Measurements from ENCODE around the gene PTPRG.

PTPRG gene

GRCh38 chr3:61613666-61614065 is 52.3 kb downstream of the PTPRG start:
- no peaks in the 10 kb centered on the region for H3K4me1 ChIP-seq (ENCODE audit: control insufficient read depth, insufficient read depth, low read length)
- H3K4me3 ChIP-seq (ENCODE audit: low read length), result no peak overlapping the region
- no peaks in the 10 kb centered on the region for H3K36me3 ChIP-seq (ENCODE audit: control insufficient read depth, insufficient read depth, low read length)
- H3K9me3 ChIP-seq (ENCODE audit: control insufficient read depth, low read length), result no peaks in the 10 kb centered on the region
- no peak overlapping the region for H3K9ac ChIP-seq (ENCODE audit: low read length)
- H3K27me3 ChIP-seq (ENCODE audit: control insufficient read depth, insufficient read depth, low read length), result no peaks in the 10 kb centered on the region

DNA sequence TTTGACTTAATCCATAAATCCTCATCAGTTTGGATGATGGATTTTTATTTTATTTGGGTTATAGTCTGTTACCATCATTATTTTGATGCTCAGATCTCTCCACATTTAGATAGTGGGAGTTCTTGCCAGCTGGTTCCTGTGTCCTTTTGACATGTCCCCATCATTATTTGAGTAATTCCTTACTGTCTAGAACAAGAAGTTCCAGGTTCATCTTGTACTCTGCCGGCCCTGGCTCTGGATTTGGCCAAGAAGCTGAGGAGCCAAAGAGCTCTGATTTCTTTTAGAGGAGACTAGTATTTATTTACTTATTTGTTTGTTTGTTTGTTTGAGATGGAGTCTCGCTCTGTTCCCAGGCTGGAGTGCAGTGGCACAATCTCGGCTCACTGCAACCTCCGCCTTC is 54.3 kb downstream of the PTPRG start:
- Histone ChIP-seq H3K4me3 (ENCODE audit: low read length) (no peak overlapping the region), H3K4me1 (ENCODE audit: control insufficient read depth, insufficient read depth, low read length) (no peaks in the 10 kb centered on the region), H3K9ac (ENCODE audit: low read length) (no peak overlapping the region), H3K36me3 (ENCODE audit: control insufficient read depth, insufficient read depth, low read length) (no peaks in the 10 kb centered on the region), H3K27me3 (ENCODE audit: control insufficient read depth, insufficient read depth, low read length) (no peaks in the 10 kb centered on the region), H3K9me3 (ENCODE audit: control insufficient read depth, low read length) (no peaks in the 10 kb centered on the region)

GRCh38 chr3:61616586-61616985 is 55.2 kb downstream of the PTPRG start:
- Histone ChIP-seq H3K27me3 (ENCODE audit: control insufficient read depth, insufficient read depth, low read length) (no peaks in the 10 kb centered on the region), H3K9me3 (ENCODE audit: control insufficient read depth, low read length) (no peaks in the 10 kb centered on the region), H3K9ac (ENCODE audit: low read length) (no peak overlapping the region), H3K4me1 (ENCODE audit: control insufficient read depth, insufficient read depth, low read length) (no peaks in the 10 kb centered on the region), H3K36me3 (ENCODE audit: control insufficient read depth, insufficient read depth, low read length) (no peaks in the 10 kb centered on the region), H3K4me3 (ENCODE audit: low read length) (no peak overlapping the region)

GRCh38 chr3:61617041-61617440 is 55.7 kb downstream of the PTPRG start:
- Histone ChIP-seq H3K36me3 (ENCODE audit: control insufficient read depth, insufficient read depth, low read length) (no peaks in the 10 kb centered on the region), H3K9ac (ENCODE audit: low read length) (no peak overlapping the region), H3K4me3 (ENCODE audit: low read length) (no peak overlapping the region), H3K27me3 (ENCODE audit: control insufficient read depth, insufficient read depth, low read length) (no peaks in the 10 kb centered on the region), H3K4me1 (ENCODE audit: control insufficient read depth, insufficient read depth, low read length) (no peaks in the 10 kb centered on the region), H3K9me3 (ENCODE audit: control insufficient read depth, low read length) (no peaks in the 10 kb centered on the region)

DNA sequence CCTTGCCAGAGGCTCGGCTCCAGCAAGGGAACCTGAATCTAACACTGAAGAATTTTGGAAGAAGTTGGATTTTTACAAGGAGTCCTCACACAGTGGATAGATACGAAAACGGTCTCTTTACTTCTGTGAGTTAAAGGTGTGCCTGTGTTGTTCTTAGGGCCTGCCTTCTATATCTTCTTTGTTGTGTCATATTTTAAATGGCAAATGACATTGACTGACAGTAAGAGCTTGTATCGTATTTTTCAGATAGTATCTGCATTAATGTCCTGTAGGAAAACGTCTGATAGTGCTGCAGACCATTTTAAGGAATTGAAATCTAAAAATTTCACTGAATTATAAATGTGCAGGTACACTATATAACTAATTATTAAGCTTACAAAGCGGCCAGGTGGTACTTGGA is 56.3 kb downstream of the PTPRG start:
- H3K4me3 ChIP-seq (ENCODE audit: low read length), result no peak overlapping the region
- no peaks in the 10 kb centered on the region for H3K9me3 ChIP-seq (ENCODE audit: control insufficient read depth, low read length)
- H3K9ac ChIP-seq (ENCODE audit: low read length), result no peak overlapping the region
- H3K36me3 ChIP-seq (ENCODE audit: control insufficient read depth, insufficient read depth, low read length), result no peaks in the 10 kb centered on the region
- H3K4me1 ChIP-seq (ENCODE audit: control insufficient read depth, insufficient read depth, low read length), result no peaks in the 10 kb centered on the region
- H3K27me3 ChIP-seq (ENCODE audit: control insufficient read depth, insufficient read depth, low read length), result no peaks in the 10 kb centered on the region

- H3K36me3 ChIP-seq (ENCODE audit: control insufficient read depth, insufficient read depth, low read length), result no peaks in the 10 kb centered on the region
- no peaks in the 10 kb centered on the region for H3K4me1 ChIP-seq (ENCODE audit: control insufficient read depth, insufficient read depth, low read length)
- H3K4me3 ChIP-seq (ENCODE audit: low read length), result no peak overlapping the region
- no peaks in the 10 kb centered on the region for H3K27me3 ChIP-seq (ENCODE audit: control insufficient read depth, insufficient read depth, low read length)
- H3K9me3 ChIP-seq (ENCODE audit: control insufficient read depth, low read length), result no peaks in the 10 kb centered on the region
- H3K9ac ChIP-seq (ENCODE audit: low read length), result no peak overlapping the region
Observed at GRCh38 chr3:61618231-61618630, 56.9 kb downstream of the PTPRG start.

DNA sequence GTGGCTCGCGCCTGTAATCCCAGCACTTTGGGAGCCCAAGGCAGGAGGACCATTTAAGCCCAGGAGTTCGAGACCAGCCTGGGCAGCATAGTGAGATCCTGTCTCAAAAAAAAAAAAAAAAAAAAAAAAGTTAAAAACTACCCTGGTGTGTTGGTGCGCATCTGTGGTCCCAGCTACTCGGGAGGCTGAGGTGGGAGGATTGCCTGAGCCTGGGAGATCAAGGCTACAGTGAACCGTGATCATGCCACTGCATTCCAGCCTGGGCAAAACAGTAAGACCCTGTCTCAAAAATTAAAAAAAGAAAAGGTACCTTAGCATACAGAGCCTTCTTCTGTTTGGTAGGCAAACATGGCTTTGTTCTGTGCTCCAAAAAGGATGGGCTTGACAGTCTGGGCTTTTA is 57.5 kb downstream of the PTPRG start:
- Histone ChIP-seq H3K4me3 (ENCODE audit: low read length) (no peak overlapping the region), H3K4me1 (ENCODE audit: control insufficient read depth, insufficient read depth, low read length) (no peaks in the 10 kb centered on the region), H3K9me3 (ENCODE audit: control insufficient read depth, low read length) (no peaks in the 10 kb centered on the region), H3K27me3 (ENCODE audit: control insufficient read depth, insufficient read depth, low read length) (no peaks in the 10 kb centered on the region), H3K9ac (ENCODE audit: low read length) (no peak overlapping the region), H3K36me3 (ENCODE audit: control insufficient read depth, insufficient read depth, low read length) (no peaks in the 10 kb centered on the region)

DNA sequence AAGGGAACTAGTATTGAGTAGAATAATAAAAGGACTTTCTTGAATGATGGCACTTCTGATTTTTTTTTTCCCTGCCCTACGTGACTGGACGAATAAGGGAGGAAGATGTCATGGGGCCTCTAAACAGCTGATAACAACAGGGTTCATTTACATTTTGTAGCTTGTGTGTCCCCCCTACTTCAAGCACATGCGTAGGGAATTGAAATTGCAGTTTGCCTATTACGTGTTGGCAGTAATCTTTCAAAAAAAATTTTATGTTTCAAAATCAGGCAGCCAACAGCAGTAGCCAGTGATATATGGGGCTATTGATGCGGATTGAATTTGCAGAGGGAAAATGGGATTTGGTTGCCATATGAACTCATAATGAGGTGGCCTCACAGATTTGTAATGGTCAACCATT is 58.7 kb downstream of the PTPRG start:
- Histone ChIP-seq H3K4me3 (ENCODE audit: low read length) (no peak overlapping the region), H3K36me3 (ENCODE audit: control insufficient read depth, insufficient read depth, low read length) (no peaks in the 10 kb centered on the region), H3K9ac (ENCODE audit: low read length) (no peak overlapping the region), H3K9me3 (ENCODE audit: control insufficient read depth, low read length) (no peaks in the 10 kb centered on the region), H3K4me1 (ENCODE audit: control insufficient read depth, insufficient read depth, low read length) (no peaks in the 10 kb centered on the region), H3K27me3 (ENCODE audit: control insufficient read depth, insufficient read depth, low read length) (no peaks in the 10 kb centered on the region)

DNA sequence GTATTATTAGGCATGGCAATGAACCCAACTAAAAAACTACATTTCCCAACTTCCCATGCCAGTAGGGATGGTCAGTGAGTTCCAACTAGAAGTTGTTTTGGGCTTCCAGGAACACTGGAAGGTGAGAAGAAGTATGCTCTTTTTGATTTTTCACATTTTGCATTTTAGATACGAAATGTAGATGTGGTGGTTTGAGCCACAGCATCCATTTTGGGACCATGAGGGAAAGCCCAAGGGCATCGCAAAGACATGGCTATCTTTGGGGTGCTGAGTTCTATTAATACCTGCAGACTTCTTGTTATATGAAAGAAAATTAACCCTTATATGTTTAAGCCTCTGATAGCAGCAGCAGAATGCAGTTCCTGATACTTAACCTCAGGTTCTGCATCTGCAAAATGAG is 62.9 kb downstream of the PTPRG start:
- H3K36me3 ChIP-seq (ENCODE audit: control insufficient read depth, insufficient read depth, low read length), result no peaks in the 10 kb centered on the region
- no peaks in the 10 kb centered on the region for H3K27me3 ChIP-seq (ENCODE audit: control insufficient read depth, insufficient read depth, low read length)
- H3K9ac ChIP-seq (ENCODE audit: low read length), result no peak overlapping the region
- H3K4me1 ChIP-seq (ENCODE audit: control insufficient read depth, insufficient read depth, low read length), result no peaks in the 10 kb centered on the region
- no peak overlapping the region for H3K4me3 ChIP-seq (ENCODE audit: low read length)
- no peaks in the 10 kb centered on the region for H3K9me3 ChIP-seq (ENCODE audit: control insufficient read depth, low read length)

DNA sequence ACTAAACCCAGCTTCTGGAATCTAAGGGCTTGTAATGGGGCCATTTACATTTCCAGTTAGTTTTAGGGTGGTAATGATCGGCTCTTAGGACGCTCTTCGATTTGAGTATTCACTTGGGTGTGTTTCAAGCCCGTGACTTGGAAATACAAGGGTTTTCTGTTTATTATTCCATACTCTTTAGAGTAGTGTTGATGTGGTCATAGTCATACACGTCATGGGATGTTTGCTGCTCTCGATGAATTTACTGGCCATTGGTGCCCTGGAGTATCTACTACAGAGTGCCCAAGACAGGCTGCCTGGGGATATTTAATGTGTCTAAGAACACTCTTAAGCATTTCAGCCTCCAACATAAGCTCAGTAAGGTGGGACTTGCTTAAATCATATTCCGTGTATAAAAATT is 64.1 kb downstream of the PTPRG start:
- Histone ChIP-seq H3K9ac (ENCODE audit: low read length) (no peak overlapping the region), H3K4me3 (ENCODE audit: low read length) (no peak overlapping the region), H3K36me3 (ENCODE audit: control insufficient read depth, insufficient read depth, low read length) (no peaks in the 10 kb centered on the region), H3K9me3 (ENCODE audit: control insufficient read depth, low read length) (no peaks in the 10 kb centered on the region), H3K4me1 (ENCODE audit: control insufficient read depth, insufficient read depth, low read length) (no peaks in the 10 kb centered on the region), H3K27me3 (ENCODE audit: control insufficient read depth, insufficient read depth, low read length) (no peaks in the 10 kb centered on the region)

DNA sequence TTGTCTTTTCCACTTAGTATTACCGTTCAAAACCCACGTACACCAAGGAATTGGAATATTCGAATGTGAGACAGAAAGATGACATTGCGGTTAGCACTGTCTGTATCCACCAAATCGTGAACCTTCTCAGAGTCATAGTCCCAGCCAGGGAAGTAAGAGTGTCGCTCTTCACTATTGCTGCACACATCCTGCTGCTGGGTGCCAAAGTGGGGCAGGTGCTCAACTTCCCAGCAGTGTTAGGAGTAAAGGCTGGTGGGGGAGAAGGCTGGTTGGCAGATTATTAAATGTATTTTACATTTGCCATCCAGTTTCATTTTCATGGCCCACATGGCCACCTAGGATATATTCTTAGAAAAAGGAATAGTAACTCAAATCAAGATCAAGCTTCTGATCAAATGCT is 65.1 kb downstream of the PTPRG start:
- Histone ChIP-seq H3K4me3 (ENCODE audit: low read length) (no peak overlapping the region), H3K9ac (ENCODE audit: low read length) (no peak overlapping the region), H3K4me1 (ENCODE audit: control insufficient read depth, insufficient read depth, low read length) (no peaks in the 10 kb centered on the region), H3K36me3 (ENCODE audit: control insufficient read depth, insufficient read depth, low read length) (no peaks in the 10 kb centered on the region), H3K27me3 (ENCODE audit: control insufficient read depth, insufficient read depth, low read length) (no peaks in the 10 kb centered on the region), H3K9me3 (ENCODE audit: control insufficient read depth, low read length) (no peaks in the 10 kb centered on the region)

GRCh38 chr3:61627768-61628185 is 66.4 kb downstream of the PTPRG start:
- H3K36me3 ChIP-seq (ENCODE audit: control insufficient read depth, insufficient read depth, low read length), result no peaks in the 10 kb centered on the region
- no peak overlapping the region for H3K9ac ChIP-seq (ENCODE audit: low read length)
- H3K9me3 ChIP-seq (ENCODE audit: control insufficient read depth, low read length), result no peaks in the 10 kb centered on the region
- no peaks in the 10 kb centered on the region for H3K27me3 ChIP-seq (ENCODE audit: control insufficient read depth, insufficient read depth, low read length)
- H3K4me3 ChIP-seq (ENCODE audit: low read length), result no peak overlapping the region
- no peaks in the 10 kb centered on the region for H3K4me1 ChIP-seq (ENCODE audit: control insufficient read depth, insufficient read depth, low read length)

DNA sequence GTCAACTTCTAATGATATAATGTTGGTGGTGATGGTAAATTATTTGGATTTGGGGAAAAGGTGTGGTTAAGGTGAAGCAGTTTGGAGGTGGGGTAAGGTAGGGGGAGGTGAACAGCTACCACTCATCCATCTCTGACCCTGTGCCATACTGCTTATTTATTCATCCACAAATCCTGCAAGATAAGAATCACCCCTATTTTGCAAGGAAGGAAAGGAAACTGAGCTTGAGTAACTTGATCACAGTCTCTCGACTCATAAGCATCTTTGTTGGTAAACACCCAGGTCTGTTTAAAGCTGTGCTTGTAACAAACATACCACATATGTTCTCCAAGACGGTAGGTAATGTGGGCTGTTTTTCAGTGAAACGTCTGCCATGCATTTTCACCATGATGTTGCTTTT is 67.3 kb downstream of the PTPRG start:
- H3K4me1 ChIP-seq (ENCODE audit: control insufficient read depth, insufficient read depth, low read length), result no peaks in the 10 kb centered on the region
- no peaks in the 10 kb centered on the region for H3K36me3 ChIP-seq (ENCODE audit: control insufficient read depth, insufficient read depth, low read length)
- H3K9ac ChIP-seq (ENCODE audit: low read length), result no peak overlapping the region
- H3K9me3 ChIP-seq (ENCODE audit: control insufficient read depth, low read length), result no peaks in the 10 kb centered on the region
- no peak overlapping the region for H3K4me3 ChIP-seq (ENCODE audit: low read length)
- H3K27me3 ChIP-seq (ENCODE audit: control insufficient read depth, insufficient read depth, low read length), result no peaks in the 10 kb centered on the region

Data from mucosa of stomach (tissue), 1 donor.